MCF 10A (cell line): Measurements from ENCODE around the gene SCRN1. TPM values are rescaled to one million over a fixed set of nuclear protein-coding genes. Genes with fewer than 3 reads are reported as not detected.
A peak's percentile ranks its signal among the peaks of the same experiment; 100 is the strongest.

ENCODE experiments used
- BruUV-seq: library from RNA; stranded (reverse); fragments of 400-500 nt; replicated peaks from 2 replicates; lab custom pipeline; 2021; lab: Mats Ljungman, UMichigan
- CTCF ChIA-PET: fragments of 300-600 bp; sonication (Branson Sonifier 250); formaldehyde crosslinking; extraction: SDS; loops from one replicate; lab custom pipeline; 2021; ENCODE audit warnings: antibody characterized with exemption, inconsistent platforms; lab: Yijun Ruan, JAX
- POLR2A ChIA-PET: fragments of 300-600, 350-650 bp; sonication (Branson Sonifier 250); formaldehyde crosslinking; extraction: SDS; loops from one replicate; lab custom pipeline; 2020; ENCODE audit warnings: antibody characterized with exemption, inconsistent platforms; lab: Yijun Ruan, JAX
- DNase-seq: peaks from one replicate; pipeline ENCODE4 v3.0.0-alpha.2; 2018; ENCODE audit not compliant: unreplicated experiment
- H3K27ac Mint-ChIP-seq: one replicate; pipeline ENCODE4 v1.8.0; 2022; ENCODE audit warnings: mild to moderate bottlenecking, low read depth, mixed read lengths; ENCODE audit not compliant: unreplicated experiment
- H3K27me3 Mint-ChIP-seq: one replicate; pipeline ENCODE4 v1.8.0; 2022; ENCODE audit warnings: mixed read lengths; ENCODE audit not compliant: insufficient read depth, unreplicated experiment
- H3K36me3 Mint-ChIP-seq: one replicate; pipeline ENCODE4 v1.8.0; 2022; ENCODE audit warnings: mild to moderate bottlenecking, moderate library complexity, mixed read lengths; ENCODE audit not compliant: insufficient read depth, unreplicated experiment
- H3K4me1 Mint-ChIP-seq: one replicate; pipeline ENCODE4 v1.8.0; 2022; ENCODE audit warnings: mixed read lengths; ENCODE audit not compliant: insufficient read depth, unreplicated experiment
- H3K4me3 Mint-ChIP-seq: one replicate; pipeline ENCODE4 v1.8.0; 2022; ENCODE audit warnings: mild to moderate bottlenecking, moderate library complexity, mixed read lengths; ENCODE audit not compliant: unreplicated experiment
- H3K9me3 Mint-ChIP-seq: one replicate; pipeline ENCODE4 v1.8.0; 2022; ENCODE audit warnings: mixed read lengths; ENCODE audit not compliant: unreplicated experiment
- CTCF ChIP-seq: fragments of 200-600 bp; IDR thresholded peaks from one replicate; pipeline ENCODE4 v1.8.0; 2022; ENCODE audit warnings: antibody characterized with exemption, mild to moderate bottlenecking; ENCODE audit not compliant: unreplicated experiment
- intact Hi-C: fragments of 100-400 bp; cut with micrococcal nuclease; formaldehyde crosslinking; loops from 2 replicates; pipeline ENCODE4 v1.14.1; 2022
- total RNA-seq: library from RNA; stranded (reverse); gene quantifications from 2 replicates; pipeline ENCODE4 v1.2.3, GENCODE V29; 2022

SCRN1 gene
- total RNA-seq, 1 experiment from 2014 or later: 30.2 TPM

- H3K4me1 Mint-ChIP-seq: peaks cover 14% of the 10 kb centered on the region
- H3K9me3 Mint-ChIP-seq: no peaks in the 10 kb centered on the region
- intact Hi-C loops: loop anchor here (2.0 kb wide), 1 partner anchor 34 kb away; no protein-coding TSS in a partner anchor
- H3K36me3 Mint-ChIP-seq: no peaks in the 10 kb centered on the region
- H3K27ac Mint-ChIP-seq: no peak overlapping the region
- peak; percentile 34 for DNase-seq
- ChIA-PET POLR2A (interaction anchor here (0.6 to 3.8 kb wide), 23 partner anchors 10 to 1438 kb away, joined by 3 to 40 read pairs (median 4); partner anchors contain the start of genes MTURN, NOD1 and PRR15), CTCF (interaction anchor here (0.5 to 0.9 kb wide), 3 partner anchors 25 to 274 kb away, joined by 3 to 4 read pairs (median 4); no protein-coding TSS in a partner anchor)
- no peaks in the 10 kb centered on the region for H3K27me3 Mint-ChIP-seq
- no peak for TF ChIP-seq CTCF
- no peak overlapping the region for H3K4me3 Mint-ChIP-seq
- no TSS peak for BruUV-seq
Observed at GRCh38 chr7:30028749-30029635, 39.4 kb upstream of the SCRN1 start.

- H3K36me3 Mint-ChIP-seq: no peaks in the 10 kb centered on the region
- BruUV-seq: no TSS peak
- peak; percentile 85 for DNase-seq
- H3K9me3 Mint-ChIP-seq: no peaks in the 10 kb centered on the region
- H3K4me1 Mint-ChIP-seq: peaks cover 21% of the 10 kb centered on the region
- TF ChIP-seq CTCF: no peak
- ChIA-PET CTCF (interaction anchor here (0.6 to 1.1 kb wide), 4 partner anchors 42 to 1973 kb away, joined by 3 to 4 read pairs (median 3); partner anchors contain the start of gene MTURN), POLR2A (interaction anchor here (0.7 to 3.8 kb wide), 22 partner anchors 9 to 465 kb away, joined by 3 to 40 read pairs (median 4); partner anchors contain the start of genes MTURN and PRR15)
- H3K4me3 Mint-ChIP-seq: no peak within 1 kb of the TSS
- peak within 1 kb of the TSS; percentile 92 for H3K27ac Mint-ChIP-seq
- intact Hi-C loops: loop anchor here (2.0 kb wide), 1 partner anchor 35 kb away; no protein-coding TSS in a partner anchor
- no peaks in the 10 kb centered on the region for H3K27me3 Mint-ChIP-seq
Observed at GRCh38 chr7:30028216-30028748, 38.7 kb upstream of the SCRN1 start, which contains the start of gene PLEKHA8. Gene PLEKHA8 (plus strand): TSS chr7:30028412. CDS start chr7:30028763, 351 bp downstream.

GRCh38 chr7:30027740-30028215 is 38.2 kb upstream of the SCRN1 start:
- Mint-ChIP-seq H3K9me3 (no peaks in the 10 kb centered on the region), H3K4me1 (peaks cover 26% of the 10 kb centered on the region), H3K4me3 (no peak overlapping the region), H3K27me3 (no peaks in the 10 kb centered on the region), H3K27ac (peak overlapping the region; percentile 92), H3K36me3 (no peaks in the 10 kb centered on the region)
- intact Hi-C loops: loop anchor here (2.0 kb wide), 1 partner anchor 35 kb away; no protein-coding TSS in a partner anchor
- no TSS peak for BruUV-seq
- no peak for TF ChIP-seq CTCF
- CTCF ChIA-PET: interaction anchor here (0.6 to 1.1 kb wide), 5 partner anchors 42 to 1973 kb away, joined by 3 to 4 read pairs (median 4); partner anchors contain the start of gene MTURN
- DNase-seq: no peak
- POLR2A ChIA-PET: interaction anchor here (0.6 to 3.8 kb wide), 31 partner anchors 11 to 464 kb away, joined by 3 to 40 read pairs (median 4); partner anchors contain the start of genes MTURN and PRR15
